ENCODE data around the gene SORBS1. TPM values are rescaled to one million over a fixed set of nuclear protein-coding genes. Genes with fewer than 3 reads are reported as not detected.

The SORBS1 gene
- total and polyA plus RNA-seq, 2 of the 13 experiments (the other 11 are each of a cell fraction or from before 2014, with no cell fraction given): 16.8 to 39.8 TPM

DNA sequence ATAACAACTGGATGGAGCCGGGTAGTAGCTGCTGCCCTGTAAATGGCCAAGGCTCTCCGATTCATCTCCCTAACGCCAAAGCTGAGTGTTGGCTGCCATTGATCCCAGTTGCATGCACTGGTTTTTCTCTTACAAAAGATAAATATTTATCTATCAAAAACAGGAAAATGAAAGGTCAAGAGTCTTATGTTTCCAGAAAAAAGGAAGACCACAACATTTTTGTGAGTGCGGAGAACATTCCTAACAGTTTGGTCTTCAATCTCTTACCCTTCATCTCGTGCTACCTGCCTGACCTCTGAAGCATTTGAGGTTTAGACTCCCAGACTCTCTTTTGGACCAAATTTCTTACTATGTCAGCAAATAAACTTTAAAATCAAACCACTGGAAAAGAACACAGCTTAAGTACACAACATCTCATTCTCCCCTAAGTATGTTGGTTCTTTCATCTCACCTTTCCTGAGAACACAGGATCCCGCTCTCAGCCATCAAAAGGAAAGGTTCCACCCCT lies 61.6 kb downstream of the SORBS1 start (continued):
- TF ChIP-seq MXD1 (CRISPR knock-in tag; IDR thresholded peaks at IDR 0.05) (no peak), PHF21A (CRISPR knock-in tag; IDR thresholded peaks at IDR 0.05) (no peak), ZBTB26 (CRISPR knock-in tag; IDR thresholded peaks at IDR 0.05; ENCODE audit: borderline replicate concordance) (peak; percentile 91), FIP1L1 (IDR thresholded peaks at IDR 0.05; ENCODE audit: borderline replicate concordance, insufficient read depth, low read depth, low read length) (no peak), CBX2 (IDR thresholded peaks at IDR 0.05; ENCODE audit: low read depth, low read length) (no peak), CBX2 (CRISPR knock-in tag; IDR thresholded peaks at IDR 0.05; ENCODE audit: low read depth) (no peak), ZMYM3 (CRISPR knock-in tag; IDR thresholded peaks at IDR 0.05) (no peak), FOXA1 (IDR thresholded peaks at IDR 0.05) (no peak), FOXA1 (CRISPR knock-in tag; IDR thresholded peaks at IDR 0.05) (peak; percentile 46), MAX (IDR thresholded peaks at IDR 0.05) (peak; percentile 57; the same call in 1 of the 2 replicates), KMT2A (CRISPR knock-in tag; IDR thresholded peaks at IDR 0.05) (no peak), TCF7 (IDR thresholded peaks at IDR 0.05; ENCODE audit: low read depth) (peak; percentile 80), ZNF713 (CRISPR knock-in tag; IDR thresholded peaks at IDR 0.05) (no peak), RERE (CRISPR knock-in tag; IDR thresholded peaks at IDR 0.05; ENCODE audit: low read depth) (no peak)
- TF ChIP-seq, protein P1, sequence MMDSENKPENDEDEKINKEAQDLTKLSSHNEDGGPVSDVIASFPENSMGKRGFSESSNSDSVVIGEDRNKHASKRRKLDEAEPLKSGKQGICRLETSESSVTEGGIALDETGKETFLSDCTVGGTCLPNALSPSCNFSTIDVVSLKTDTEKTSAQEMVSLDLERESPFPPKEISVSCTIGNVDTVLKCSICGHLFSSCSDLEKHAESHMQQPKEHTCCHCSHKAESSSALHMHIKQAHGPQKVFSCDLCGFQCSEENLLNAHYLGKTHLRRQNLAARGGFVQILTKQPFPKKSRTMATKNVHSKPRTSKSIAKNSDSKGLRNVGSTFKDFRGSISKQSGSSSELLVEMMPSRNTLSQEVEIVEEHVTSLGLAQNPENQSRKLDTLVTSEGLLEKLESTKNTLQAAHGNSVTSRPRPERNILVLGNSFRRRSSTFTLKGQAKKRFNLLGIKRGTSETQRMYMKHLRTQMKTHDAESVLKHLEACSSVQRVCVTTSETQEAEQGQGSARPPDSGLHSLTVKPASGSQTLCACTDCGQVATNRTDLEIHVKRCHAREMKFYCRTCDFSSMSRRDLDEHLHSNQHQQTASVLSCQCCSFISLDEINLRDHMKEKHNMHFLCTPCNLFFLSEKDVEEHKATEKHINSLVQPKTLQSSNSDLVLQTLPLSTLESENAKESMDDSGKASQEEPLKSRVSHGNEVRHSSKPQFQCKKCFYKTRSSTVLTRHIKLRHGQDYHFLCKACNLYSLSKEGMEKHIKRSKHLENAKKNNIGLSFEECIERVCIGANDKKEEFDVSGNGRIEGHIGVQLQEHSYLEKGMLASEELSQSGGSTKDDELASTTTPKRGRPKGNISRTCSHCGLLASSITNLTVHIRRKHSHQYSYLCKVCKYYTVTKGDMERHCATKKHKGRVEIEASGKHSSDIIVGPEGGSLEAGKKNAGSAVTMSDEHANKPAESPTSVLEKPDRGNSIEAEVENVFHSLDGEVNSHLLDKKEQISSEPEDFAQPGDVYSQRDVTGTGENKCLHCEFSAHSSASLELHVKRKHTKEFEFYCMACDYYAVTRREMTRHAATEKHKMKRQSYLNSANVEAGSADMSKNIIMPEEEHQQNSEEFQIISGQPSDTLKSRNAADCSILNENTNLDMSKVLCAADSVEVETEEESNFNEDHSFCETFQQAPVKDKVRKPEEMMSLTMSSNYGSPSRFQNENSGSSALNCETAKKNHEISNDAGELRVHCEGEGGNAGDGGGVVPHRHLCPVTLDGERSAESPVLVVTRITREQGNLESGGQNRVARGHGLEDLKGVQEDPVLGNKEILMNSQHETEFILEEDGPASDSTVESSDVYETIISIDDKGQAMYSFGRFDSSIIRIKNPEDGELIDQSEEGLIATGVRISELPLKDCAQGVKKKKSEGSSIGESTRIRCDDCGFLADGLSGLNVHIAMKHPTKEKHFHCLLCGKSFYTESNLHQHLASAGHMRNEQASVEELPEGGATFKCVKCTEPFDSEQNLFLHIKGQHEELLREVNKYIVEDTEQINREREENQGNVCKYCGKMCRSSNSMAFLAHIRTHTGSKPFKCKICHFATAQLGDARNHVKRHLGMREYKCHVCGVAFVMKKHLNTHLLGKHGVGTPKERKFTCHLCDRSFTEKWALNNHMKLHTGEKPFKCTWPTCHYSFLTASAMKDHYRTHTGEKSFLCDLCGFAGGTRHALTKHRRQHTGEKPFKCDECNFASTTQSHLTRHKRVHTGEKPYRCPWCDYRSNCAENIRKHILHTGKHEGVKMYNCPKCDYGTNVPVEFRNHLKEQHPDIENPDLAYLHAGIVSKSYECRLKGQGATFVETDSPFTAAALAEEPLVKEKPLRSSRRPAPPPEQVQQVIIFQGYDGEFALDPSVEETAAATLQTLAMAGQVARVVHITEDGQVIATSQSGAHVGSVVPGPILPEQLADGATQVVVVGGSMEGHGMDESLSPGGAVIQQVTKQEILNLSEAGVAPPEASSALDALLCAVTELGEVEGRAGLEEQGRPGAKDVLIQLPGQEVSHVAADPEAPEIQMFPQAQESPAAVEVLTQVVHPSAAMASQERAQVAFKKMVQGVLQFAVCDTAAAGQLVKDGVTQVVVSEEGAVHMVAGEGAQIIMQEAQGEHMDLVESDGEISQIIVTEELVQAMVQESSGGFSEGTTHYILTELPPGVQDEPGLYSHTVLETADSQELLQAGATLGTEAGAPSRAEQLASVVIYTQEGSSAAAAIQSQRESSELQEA (CRISPR knock-in tag; IDR thresholded peaks at IDR 0.05; ENCODE audit: not compliant biosample characterization): no peak
